GM12891 (cell line): ENCODE results near the gene CCNQ.

Source experiments
- DNase-seq: peaks from one replicate; pipeline ENCODE4 v3.0.0; 2011; ENCODE audit warnings: low spot score; ENCODE audit not compliant: insufficient read length
- FAIRE-seq: peaks from 2 replicates; lab custom pipeline; 2011; peaks lifted over from hg19 to GRCh38; lab: Jason Lieb, UNC
- PAX5 ChIP-seq: IDR thresholded peaks from 2 replicates; pipeline ENCODE4 v1.6.1; 2011; ENCODE audit warnings: low read length, moderate library complexity, mild to moderate bottlenecking; ENCODE audit not compliant: insufficient read depth, severe bottlenecking
- POLR2A ChIP-seq: IDR thresholded peaks from 2 replicates; pipeline ENCODE4 v1.6.1; 2011; ENCODE audit warnings: low read depth, low read length, control low read depth
- POLR2AphosphoS5 ChIP-seq: IDR thresholded peaks from 2 replicates; pipeline ENCODE4 v1.6.1; 2011; ENCODE audit warnings: low read depth, low read length, control low read depth
- POU2F2 ChIP-seq: IDR thresholded peaks from 2 replicates; pipeline ENCODE4 v1.6.1; 2011; ENCODE audit warnings: low read depth, mild to moderate bottlenecking, control low read depth, low read length, moderate library complexity
- SPI1 ChIP-seq: IDR thresholded peaks from 2 replicates; pipeline ENCODE4 v1.6.1; 2011; ENCODE audit warnings: low read depth, low read length, control low read depth
- TAF1 ChIP-seq: IDR thresholded peaks from 2 replicates; pipeline ENCODE4 v1.6.1; 2011; ENCODE audit warnings: low read depth, low read length, control low read depth

The CCNQ gene

GRCh38 chrX:153590961-153591956, 7.7 kb downstream of the CCNQ start:
- no peak for DNase-seq
- peak; percentile 20 for FAIRE-seq

DNA sequence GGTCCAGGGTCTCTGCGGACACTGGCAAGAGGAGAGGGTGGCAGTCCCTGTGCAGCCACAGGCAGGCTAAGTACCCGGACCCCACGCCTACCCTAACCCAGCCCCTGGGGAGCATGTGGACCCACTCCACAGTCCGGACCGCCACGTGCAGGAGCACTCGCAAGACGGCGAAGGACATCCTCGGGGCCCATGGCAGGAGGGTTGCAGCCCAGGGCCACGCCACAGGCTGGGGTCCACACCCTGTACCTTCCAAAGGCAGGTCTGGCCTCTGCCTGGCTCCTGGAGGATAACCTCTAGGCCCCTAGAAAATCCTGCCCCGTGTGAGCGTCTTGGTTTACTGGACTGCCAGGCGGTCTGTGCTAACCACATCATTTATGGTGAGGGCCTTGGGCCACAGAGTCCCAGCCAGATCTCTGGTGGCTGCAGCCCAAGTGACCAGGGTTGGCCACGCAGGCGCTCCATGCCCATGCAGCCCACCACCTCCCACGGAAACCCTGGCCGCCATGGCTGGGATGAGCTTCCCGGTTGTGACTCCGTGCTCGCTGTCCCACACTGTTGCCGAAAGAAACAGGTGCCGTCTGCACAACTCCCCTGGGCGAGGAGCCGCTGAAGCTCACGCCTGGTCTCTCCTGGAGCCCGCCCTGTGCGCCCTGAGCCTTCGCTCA, 10.0 kb downstream of the CCNQ start:
- TF ChIP-seq PAX5, result no peak
- FAIRE-seq (no peak), DNase-seq (no peak)

More at GRCh38 chrX:153590961-153591956, 7.7 kb downstream of the CCNQ start:
- TF ChIP-seq POLR2AphosphoS5, result no peak
- no peak for TF ChIP-seq POLR2A

GRCh38 chrX:153588021-153588781, 10.7 kb downstream of the CCNQ start:
- DNase-seq (no peak), FAIRE-seq (peak; percentile 71)
- TF ChIP-seq POLR2A, result no peak
- TF ChIP-seq SPI1, result no peak
- no peak for TF ChIP-seq PAX5
- TF ChIP-seq POLR2AphosphoS5, result no peak
- no peak for TF ChIP-seq POU2F2
- no peak for TF ChIP-seq TAF1

- DNase-seq (no peak), FAIRE-seq (peak; percentile 35)
- TF ChIP-seq PAX5 (no peak), POU2F2 (no peak), POLR2A (no peak), TAF1 (no peak), POLR2AphosphoS5 (no peak), SPI1 (no peak)
These were observed 11.6 kb downstream of the CCNQ start for GRCh38 chrX:153587342-153587741.

GRCh38 chrX:153585827-153586226, 13.1 kb downstream of the CCNQ start:
- FAIRE-seq, result no peak
- TF ChIP-seq POU2F2 (no peak), PAX5 (no peak), POLR2A (no peak), TAF1 (no peak), POLR2AphosphoS5 (no peak)
- no peak for DNase-seq

GRCh38 chrX:153583433-153583832, 15.5 kb downstream of the CCNQ start:
- no peak for DNase-seq
- peak; percentile 35 for FAIRE-seq
- TF ChIP-seq PAX5 (no peak), POLR2AphosphoS5 (no peak), POLR2A (no peak), POU2F2 (no peak), SPI1 (no peak), TAF1 (no peak)

- TF ChIP-seq POU2F2, result peak; percentile 64; the same call in 1 of the 2 replicates
- no peak for TF ChIP-seq POLR2AphosphoS5
- DNase-seq, result peak; percentile 86
- peak; percentile 98 for FAIRE-seq
These were observed 16.0 kb downstream of the CCNQ start for GRCh38 chrX:153582896-153583295.

DNA sequence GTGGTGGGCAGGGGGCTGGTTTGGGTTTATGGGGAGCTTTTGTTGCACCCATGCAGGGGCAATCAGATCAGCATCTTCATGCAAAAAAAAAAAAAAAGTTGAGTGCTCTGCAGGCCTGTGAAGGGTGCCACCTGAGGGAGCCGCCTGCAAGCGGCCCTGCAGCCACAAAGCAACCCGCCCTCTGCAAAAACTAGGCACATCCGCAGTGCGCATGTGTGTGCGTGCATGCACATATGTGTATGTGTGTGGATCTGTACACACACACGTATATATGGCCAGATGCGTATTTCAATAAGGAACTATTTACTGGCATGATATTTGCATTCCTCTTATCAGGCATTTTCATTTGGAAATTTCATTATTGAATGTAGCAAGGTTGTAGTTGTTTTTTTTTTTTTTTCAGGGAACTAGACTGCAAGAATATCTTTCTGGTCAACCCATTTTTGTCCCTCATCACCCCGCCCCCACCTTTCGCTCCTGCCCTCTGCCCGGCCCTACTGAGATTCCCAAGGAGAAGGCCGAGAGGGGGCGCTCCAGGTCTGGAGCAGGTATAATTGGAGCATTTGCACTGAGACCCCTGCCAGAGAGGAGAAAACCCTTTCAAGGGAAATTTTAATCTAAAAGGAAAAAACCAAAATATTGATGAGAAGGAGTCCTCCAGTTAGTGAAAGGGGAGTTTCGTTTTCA, 18.1 kb downstream of the CCNQ start:
- TF ChIP-seq POLR2AphosphoS5, result no peak
- TF ChIP-seq PAX5, result no peak
- TF ChIP-seq SPI1, result no peak
- no peak for TF ChIP-seq POLR2A
- no peak for TF ChIP-seq POU2F2
- TF ChIP-seq TAF1, result no peak
- DNase-seq, result no peak
- no peak for FAIRE-seq

GRCh38 chrX:153578889-153579288, 20.1 kb downstream of the CCNQ start:
- no peak for TF ChIP-seq SPI1
- no peak for TF ChIP-seq POU2F2
- TF ChIP-seq TAF1, result no peak
- TF ChIP-seq PAX5, result no peak
- no peak for TF ChIP-seq POLR2AphosphoS5

More at GRCh38 chrX:153578889-153579288, 20.1 kb downstream of the CCNQ start:
- DNase-seq (no peak), FAIRE-seq (no peak)
